ENCODE measurements around the gene POLR2M.

POLR2M gene

DNA sequence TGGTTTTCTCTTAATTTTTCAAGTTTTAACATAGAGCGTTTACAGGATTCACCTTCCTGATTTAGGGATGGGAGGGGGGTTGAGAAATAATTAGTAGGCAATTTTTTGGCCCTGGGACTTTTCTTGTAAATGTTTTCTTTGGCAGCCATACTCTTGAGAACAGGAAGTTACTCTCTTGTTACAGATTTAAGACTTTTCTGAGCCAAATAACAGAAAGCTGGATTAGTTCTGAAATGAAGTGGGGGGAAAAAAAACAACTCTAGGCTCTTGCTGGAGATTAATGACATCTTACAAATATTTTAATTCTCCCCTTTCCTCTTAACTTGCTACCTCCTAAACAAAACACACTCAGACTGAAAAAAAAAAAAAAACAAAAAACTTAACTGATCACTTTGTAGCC, 13.8 kb upstream of the POLR2M start:
- FAIRE-seq, result no peak

DNA sequence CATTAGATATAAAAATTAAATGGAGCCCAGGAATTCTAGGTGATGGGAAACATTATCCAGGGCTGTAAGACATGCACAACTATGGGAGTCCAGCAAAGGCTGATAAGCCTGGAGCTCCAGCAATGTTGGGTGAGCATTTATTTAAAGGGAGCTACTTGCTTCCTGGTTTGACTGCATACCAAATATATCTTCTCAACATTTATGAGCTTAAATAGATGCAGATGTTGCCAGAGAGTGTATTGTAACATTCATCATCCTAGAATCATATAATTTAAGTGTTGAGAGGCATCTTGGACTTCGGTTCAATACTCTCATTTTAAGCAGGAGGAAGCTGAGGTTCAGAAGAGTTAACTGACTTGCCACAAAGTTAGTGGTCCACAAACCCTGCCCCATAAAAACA, 12.2 kb upstream of the POLR2M start:
- no peak for FAIRE-seq

- no peak for FAIRE-seq
Observed at GRCh38 chr15:57696146-57696545, 10.4 kb upstream of the POLR2M start.

- no peak for FAIRE-seq
Observed at GRCh38 chr15:57697588-57697987, 8.9 kb upstream of the POLR2M start.

- no peak for FAIRE-seq
Observed at GRCh38 chr15:57698243-57698642, 8.3 kb upstream of the POLR2M start.

- FAIRE-seq, result no peak
Observed at GRCh38 chr15:57698991-57699390, 7.5 kb upstream of the POLR2M start.

GRCh38 chr15:57703387-57703786, 3.1 kb upstream of the POLR2M start:
- FAIRE-seq, result no peak

GRCh38 chr15:57704441-57704840, 2.1 kb upstream of the POLR2M start:
- FAIRE-seq, result no peak

DNA sequence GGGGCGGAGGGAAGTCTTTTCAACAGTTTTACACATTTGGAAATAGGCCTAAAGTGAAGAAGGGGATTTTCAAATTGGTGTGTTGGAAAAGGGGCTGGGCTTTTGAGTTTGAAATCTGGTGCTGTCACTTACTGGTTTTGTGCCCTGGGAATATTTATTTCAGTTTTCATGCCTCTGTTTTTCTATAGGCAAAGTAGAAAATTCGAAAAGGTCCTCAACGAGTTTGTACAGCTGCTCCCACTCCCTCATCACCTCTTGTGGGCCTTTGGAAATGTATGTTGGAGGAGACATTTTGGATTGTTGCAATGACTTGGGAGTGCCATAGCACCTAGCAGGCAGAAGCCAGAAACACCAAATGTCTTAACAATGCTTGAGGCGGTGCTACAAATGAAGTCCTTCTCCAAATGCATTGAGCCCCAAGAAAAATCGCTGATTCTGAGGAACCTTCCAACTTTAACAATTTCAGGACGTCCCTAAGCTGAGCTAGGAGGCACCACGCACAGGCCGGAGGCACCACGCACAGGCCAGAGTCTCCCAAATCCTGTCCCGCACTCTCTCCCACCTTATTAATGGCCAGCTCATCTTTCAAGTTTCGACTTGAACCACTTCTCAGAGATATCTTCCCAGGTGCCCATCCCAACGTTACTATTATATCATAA, 639 bp upstream of the POLR2M start:
- no peak for FAIRE-seq

DNA sequence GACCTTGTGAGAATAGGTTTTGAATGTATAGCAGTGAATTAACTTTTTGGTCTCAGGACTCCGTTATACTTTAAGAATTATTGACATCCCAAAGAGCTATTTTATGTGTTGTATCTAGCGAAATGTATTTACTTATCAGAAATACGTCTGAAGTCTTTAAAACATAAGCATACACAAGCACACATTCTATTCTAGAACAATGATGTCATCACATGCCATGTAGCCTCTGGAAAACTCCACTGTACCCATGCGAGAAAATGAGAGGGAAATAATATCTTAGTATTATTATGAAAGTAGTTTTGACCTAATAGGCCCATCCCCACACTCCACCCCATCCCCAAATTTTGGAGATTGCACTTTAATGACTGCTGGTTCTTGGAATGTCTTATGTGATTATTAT, 1.5 kb downstream of the POLR2M start:
- FAIRE-seq, result no peak

DNA sequence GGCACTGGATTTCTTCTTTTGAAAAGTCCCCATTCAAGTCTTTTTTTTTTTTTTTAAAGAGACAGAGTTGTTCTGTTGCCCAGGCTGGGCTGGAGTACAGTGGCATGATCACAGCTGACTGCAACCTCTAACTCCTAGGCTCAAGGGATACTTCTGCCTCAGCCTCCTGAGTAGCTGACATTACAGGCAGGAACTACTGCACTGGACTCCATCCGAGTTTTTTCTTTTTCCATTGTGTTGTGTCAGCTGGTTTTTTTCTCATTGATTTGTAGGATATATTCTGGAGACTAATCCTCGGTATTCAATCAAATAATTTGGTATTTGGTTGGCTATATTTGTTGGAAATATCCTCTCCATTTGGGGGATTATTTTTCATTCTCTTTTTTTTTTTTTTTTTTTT, 11.8 kb downstream of the POLR2M start:
- no peak for FAIRE-seq

DNA sequence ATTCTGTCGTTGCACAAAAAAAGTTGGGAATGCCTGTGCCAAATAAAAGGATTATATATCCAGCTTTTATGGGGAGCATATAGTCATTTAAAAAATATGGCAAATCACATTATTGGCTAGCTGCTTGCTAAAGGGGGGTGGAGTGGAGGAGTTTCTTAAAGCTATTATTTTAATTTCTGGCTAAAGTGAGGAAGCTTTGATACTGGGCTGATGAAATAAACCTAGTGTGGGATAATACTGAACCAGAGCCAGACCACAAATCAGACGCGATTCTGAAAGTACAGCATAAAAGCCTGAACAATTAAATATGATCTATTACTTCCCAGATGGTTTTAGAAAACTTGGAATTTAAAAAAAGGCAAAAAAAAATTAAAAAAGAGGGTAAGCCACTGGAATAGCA, 14.4 kb downstream of the POLR2M start:
- FAIRE-seq, result no peak

DNA sequence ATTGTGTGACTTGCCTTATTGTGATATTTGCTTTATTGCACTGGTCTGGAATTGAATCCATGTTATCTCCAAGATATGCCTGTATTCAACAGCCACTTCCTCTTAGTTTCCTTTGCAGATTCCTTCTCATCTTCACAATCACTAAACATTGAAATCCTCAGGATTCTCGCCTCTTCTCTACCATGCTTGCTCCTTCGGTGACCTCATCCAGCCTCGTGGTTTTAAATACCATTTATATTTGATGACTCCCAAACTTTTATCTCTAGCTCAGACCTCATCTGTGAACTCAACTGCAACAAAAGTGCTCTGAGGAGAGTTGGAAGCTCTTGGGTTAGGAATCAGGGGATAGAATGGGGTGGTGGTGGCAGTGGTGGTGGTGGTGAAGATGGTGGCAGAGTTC, 19.9 kb downstream of the POLR2M start:
- FAIRE-seq, result no peak

- no peak for FAIRE-seq
Observed at GRCh38 chr15:57727031-57727430, 20.5 kb downstream of the POLR2M start.

DNA sequence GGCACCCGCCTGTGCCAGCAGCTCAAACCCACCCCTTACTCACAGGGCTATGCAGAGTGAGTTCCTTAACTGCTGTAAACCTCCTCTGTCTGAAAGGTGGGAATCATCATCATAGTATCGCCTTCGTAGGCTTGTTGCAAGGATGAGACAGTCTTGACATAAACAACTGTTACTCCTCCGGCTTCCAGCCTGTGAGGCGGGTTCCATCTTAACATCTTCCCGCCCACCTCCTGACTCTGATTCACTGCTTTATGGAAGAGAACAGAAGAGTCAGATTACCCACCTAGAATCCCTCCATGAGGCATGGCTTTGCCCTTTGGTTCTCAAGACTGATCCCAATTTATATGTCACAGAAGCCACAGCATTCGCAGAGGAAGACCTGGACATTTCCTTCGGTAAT, 21.9 kb downstream of the POLR2M start:
- FAIRE-seq, result no peak

DNA sequence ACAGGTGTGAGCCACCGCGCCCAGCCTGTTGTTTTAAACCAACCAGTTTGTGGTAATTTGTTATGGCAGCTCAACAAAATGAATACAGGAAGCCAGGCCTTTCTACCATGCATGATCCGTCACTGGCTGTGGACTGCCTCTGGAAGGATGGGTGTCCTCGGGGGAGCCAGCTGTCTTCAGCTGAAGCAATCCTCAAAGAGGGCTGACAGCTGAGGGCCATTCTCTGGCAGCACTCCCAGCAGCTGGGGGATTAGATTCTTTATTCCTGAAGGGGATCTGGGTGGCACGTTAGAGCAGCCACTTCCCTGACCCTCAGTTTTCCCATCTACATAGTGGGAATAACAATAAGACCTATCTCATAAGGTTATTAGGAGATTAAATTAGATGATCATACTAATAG, 24.4 kb downstream of the POLR2M start:
- no peak for FAIRE-seq

DNA sequence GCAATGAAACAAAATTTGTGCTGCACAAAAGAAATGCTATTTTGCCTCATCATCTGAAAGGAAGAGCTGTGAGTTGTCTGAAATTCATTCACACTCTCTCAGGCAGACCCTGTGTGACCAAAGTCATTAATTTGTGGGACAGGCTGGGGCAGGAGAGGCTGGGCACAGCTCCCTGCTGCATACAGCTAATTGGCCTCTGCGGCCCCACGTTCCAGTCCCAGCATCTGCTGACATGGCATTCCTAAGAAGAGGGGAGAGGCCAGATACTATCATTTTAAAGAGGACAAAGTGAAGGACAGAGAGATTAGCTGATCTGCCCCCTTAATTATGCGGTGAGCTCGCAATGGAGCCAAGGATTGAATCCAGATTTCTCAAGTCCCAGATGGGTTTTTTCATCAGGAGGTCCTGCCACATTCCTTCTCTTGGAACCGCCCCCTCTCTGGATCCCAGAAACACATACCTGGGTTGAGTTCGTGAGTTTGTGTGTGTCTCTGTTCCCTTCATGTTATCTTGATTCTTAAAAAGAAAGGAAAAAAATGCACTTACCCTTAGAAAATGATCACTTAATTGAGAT, 25.1 kb downstream of the POLR2M start:
- no peak for FAIRE-seq

DNA sequence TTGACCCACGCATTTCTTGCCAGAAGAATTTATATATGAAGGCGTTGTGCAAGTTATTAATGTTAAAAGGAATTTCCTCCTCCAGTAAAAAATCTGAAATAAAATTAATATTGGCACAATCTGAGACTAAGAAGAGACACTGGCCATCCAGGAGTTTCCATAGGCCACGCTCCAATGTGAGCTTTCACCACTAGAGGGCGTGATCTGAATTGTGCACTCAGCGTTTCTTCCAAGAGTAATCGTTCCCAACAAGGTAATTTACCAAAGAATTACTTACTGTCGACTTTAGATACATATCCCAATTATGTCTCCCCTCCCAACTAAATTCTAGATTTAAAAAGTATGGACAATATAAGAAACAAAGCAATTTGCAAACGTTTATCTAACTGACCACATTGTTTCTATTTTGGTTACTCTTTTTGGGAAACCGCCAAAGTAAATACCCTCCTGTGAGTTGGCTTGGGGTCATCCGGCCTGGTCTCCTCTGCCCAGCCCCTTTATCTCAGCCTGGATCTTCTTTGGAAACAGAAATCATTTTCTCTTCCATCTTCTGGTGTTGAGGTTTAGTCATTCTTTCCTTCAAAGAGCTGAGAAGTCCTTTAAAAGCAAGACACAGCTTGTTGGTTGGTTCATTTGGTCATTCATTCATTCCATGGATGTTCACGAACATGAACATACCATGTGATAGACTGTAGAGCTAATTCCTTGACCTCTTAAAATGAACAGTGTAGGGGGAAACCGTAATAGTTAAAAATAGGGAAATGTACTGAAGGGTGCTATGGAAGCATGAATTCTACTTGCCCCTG, 26.2 kb downstream of the POLR2M start:
- FAIRE-seq, result peak; percentile 33

DNA sequence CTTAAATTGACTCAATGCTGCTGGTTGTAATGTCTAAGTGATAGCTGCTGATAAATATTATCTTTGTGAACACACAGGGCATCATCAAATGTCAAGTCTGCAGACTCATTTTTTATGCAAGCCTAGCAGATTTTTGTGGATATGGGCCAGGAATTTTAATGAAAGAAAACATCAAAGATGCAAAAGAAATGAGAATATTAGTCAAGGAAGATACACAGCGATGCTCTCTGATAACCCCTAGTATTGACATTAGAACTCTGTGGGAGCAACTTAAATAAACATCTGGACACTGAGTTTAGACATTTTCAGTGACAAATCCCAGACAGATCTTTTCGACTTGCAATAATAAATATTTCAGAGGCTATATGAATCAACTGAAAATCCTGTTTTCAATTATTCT, 28.3 kb downstream of the POLR2M start:
- no peak for FAIRE-seq

GRCh38 chr15:57735431-57735830, 28.9 kb downstream of the POLR2M start:
- no peak for FAIRE-seq

GRCh38 chr15:57735891-57736290, 29.4 kb downstream of the POLR2M start:
- FAIRE-seq, result no peak

- FAIRE-seq, result no peak
Observed at GRCh38 chr15:57736591-57736990, 30.1 kb downstream of the POLR2M start.

DNA sequence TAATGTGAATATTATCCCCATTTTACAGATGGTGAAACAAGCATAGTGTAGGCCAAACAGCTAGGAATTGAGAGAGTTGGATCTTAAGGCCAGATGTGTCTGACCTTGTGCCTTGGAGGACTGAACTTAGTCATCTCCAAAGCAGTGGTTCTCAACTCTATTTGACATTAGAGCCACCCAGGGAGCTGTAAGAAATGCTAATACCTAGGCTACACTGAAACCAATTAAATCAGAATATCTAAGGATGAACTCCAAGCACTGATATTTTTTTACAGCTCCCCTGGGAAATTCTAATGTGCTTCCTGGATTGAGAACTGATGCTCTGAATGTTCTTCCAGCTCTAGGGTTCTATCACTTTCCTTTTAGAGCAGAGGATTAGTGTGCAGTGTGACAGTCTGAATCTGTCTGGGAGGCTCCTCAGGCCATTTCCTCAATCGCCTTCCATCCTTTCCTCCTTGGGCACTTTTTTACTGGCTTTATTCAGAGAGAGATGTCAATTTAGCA, 32.3 kb downstream of the POLR2M start:
- FAIRE-seq, result no peak

- FAIRE-seq, result no peak
Observed at GRCh38 chr15:57740048-57740447, 33.5 kb downstream of the POLR2M start.

All from colon (tissue), 2 donors.